Transverse colon (tissue), 3 donors: ENCODE data around the gene MILR1.

Experiments used
- EP300 ChIP-seq: sonication (generic); formaldehyde crosslinking; IDR thresholded peaks from one replicate; pipeline ENCODE4 v1.6.1; 2017; ENCODE audit warnings: antibody characterized with exemption, low read depth
- POLR2A ChIP-seq: fragments of 450-650 bp; IDR thresholded peaks from one replicate; pipeline ENCODE4 v1.6.1; 2016; ENCODE audit warnings: antibody characterized with exemption, mild to moderate bottlenecking, moderate library complexity
- TF ChIP-seq, protein P1 (sequence below), 5 experiments: fragments of 200-600 bp in 3 of 5; fragments of 450-650 bp in 2 of 5; sonication (generic) in 3 of 5; IDR thresholded peaks; 1 replicate in 2 of 5; 2 replicates in 3 of 5; pipeline ENCODE4 v1.5.1; 2016 to 2017; ENCODE audit warnings: antibody characterized with exemption in 5 of 5, inconsistent platforms in 3 of 5, mild to moderate bottlenecking in 2 of 5, moderate library complexity in 1 of 5

- TF ChIP-seq, protein P1, sequence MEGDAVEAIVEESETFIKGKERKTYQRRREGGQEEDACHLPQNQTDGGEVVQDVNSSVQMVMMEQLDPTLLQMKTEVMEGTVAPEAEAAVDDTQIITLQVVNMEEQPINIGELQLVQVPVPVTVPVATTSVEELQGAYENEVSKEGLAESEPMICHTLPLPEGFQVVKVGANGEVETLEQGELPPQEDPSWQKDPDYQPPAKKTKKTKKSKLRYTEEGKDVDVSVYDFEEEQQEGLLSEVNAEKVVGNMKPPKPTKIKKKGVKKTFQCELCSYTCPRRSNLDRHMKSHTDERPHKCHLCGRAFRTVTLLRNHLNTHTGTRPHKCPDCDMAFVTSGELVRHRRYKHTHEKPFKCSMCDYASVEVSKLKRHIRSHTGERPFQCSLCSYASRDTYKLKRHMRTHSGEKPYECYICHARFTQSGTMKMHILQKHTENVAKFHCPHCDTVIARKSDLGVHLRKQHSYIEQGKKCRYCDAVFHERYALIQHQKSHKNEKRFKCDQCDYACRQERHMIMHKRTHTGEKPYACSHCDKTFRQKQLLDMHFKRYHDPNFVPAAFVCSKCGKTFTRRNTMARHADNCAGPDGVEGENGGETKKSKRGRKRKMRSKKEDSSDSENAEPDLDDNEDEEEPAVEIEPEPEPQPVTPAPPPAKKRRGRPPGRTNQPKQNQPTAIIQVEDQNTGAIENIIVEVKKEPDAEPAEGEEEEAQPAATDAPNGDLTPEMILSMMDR (IDR thresholded peaks at IDR 0.05) = no peak
- TF ChIP-seq EP300 = no peak
- TF ChIP-seq POLR2A = no peak
These were observed 17.3 kb downstream of the MILR1 start for GRCh38 chr17:64466019-64466735.
